ENCODE results near the gene UBN2. TPM values are rescaled to one million over a fixed set of nuclear protein-coding genes. Genes with fewer than 3 reads are reported as not detected.

Gene UBN2
- total RNA-seq, 1 donor: 6.5 TPM

- no peak overlapping the region for H3K4me3 ChIP-seq (ENCODE audit: low read depth, low read length)
- no peak for TF ChIP-seq CTCF (IDR thresholded peaks at IDR 0.05; ENCODE audit: insufficient read depth, low read depth, low read length)
- no peak for DNase-seq (ENCODE audit: low read depth)
Observed at GRCh38 chr7:139294241-139294640, 63.2 kb downstream of the UBN2 start.

- no peak for TF ChIP-seq CTCF (IDR thresholded peaks at IDR 0.05; ENCODE audit: insufficient read depth, low read depth, low read length)
- no peak overlapping the region for H3K4me3 ChIP-seq (ENCODE audit: low read depth, low read length)
- DNase-seq (ENCODE audit: low read depth): no peak
Observed at GRCh38 chr7:139294951-139295575, 64.0 kb downstream of the UBN2 start.

- TF ChIP-seq CTCF (IDR thresholded peaks at IDR 0.05; ENCODE audit: insufficient read depth, low read depth, low read length): no peak
- H3K4me3 ChIP-seq (ENCODE audit: low read depth, low read length): no peak overlapping the region
- DNase-seq (ENCODE audit: low read depth): peak; percentile 59
Observed at GRCh38 chr7:139297795-139298194, 66.8 kb downstream of the UBN2 start.

GRCh38 chr7:139299296-139299695, 68.3 kb downstream of the UBN2 start:
- no peak overlapping the region for H3K4me3 ChIP-seq (ENCODE audit: low read depth, low read length)
- TF ChIP-seq CTCF (IDR thresholded peaks at IDR 0.05; ENCODE audit: insufficient read depth, low read depth, low read length): no peak
- no peak for DNase-seq (ENCODE audit: low read depth)

GRCh38 chr7:139300390-139300789, 69.4 kb downstream of the UBN2 start:
- DNase-seq (ENCODE audit: low read depth): no peak
- no peak for TF ChIP-seq CTCF (IDR thresholded peaks at IDR 0.05; ENCODE audit: insufficient read depth, low read depth, low read length)
- no peak overlapping the region for H3K4me3 ChIP-seq (ENCODE audit: low read depth, low read length)

GRCh38 chr7:139304517-139304916, 73.5 kb downstream of the UBN2 start:
- DNase-seq (ENCODE audit: low read depth): peak; percentile 4
- no peak for TF ChIP-seq CTCF (IDR thresholded peaks at IDR 0.05; ENCODE audit: insufficient read depth, low read depth, low read length)
- H3K4me3 ChIP-seq (ENCODE audit: low read depth, low read length): no peak overlapping the region

GRCh38 chr7:139317939-139318505, 87.0 kb downstream of the UBN2 start:
- TF ChIP-seq CTCF (IDR thresholded peaks at IDR 0.05; ENCODE audit: insufficient read depth, low read depth, low read length): no peak
- DNase-seq (ENCODE audit: low read depth): no peak
- no peak overlapping the region for H3K4me3 ChIP-seq (ENCODE audit: low read depth, low read length)

Measured in fibroblast of villous mesenchyme (primary cell).